Lung (tissue), 12 donors: ENCODE data around the gene OTUD4. TPM values are rescaled to one million over a fixed set of nuclear protein-coding genes. Genes with fewer than 3 reads are reported as not detected.
A peak's percentile ranks its signal among the peaks of the same experiment; 100 is the strongest.
"Not testable (repeated sequence)": the region's sequence is repeated elsewhere in the genome, so short reads cannot be mapped to it uniquely, and the experiment has no call there.

Source experiments
- ATAC-seq: fragments of 200-7000 bp; cut with Tn5 transposase; one replicate; pipeline ENCODE4 v1.9.1; 2020; ENCODE audit warnings: moderate number of reproducible peaks; ENCODE audit not compliant: insufficient read depth, low FRiP score
- DNase-seq, 3 donors: peaks; one replicate each; pipeline ENCODE4 v3.0.0-alpha.2; 2013 to 2017
- H3K27ac ChIP-seq, 2 donors: one replicate each; pipeline ENCODE4 v1.5.1; 2013; ENCODE audit warnings: mild to moderate bottlenecking in 2 of 2, moderate library complexity in 2 of 2, control low read depth in 1 of 2, inconsistent platforms in 1 of 2, low read depth in 1 of 2, low read length in 1 of 2
- H3K27me3 ChIP-seq, 3 donors: one replicate each; pipeline ENCODE4 v1.5.1; 2013; ENCODE audit warnings: low read length in 2 of 3; ENCODE audit not compliant: control insufficient read depth in 3 of 3, insufficient read depth in 3 of 3
- H3K36me3 ChIP-seq, 4 donors: one replicate each; pipeline ENCODE4 v1.5.1; 2013; ENCODE audit warnings: low read length in 4 of 4, mild to moderate bottlenecking in 1 of 4, moderate library complexity in 1 of 4; ENCODE audit not compliant: control insufficient read depth in 4 of 4, insufficient read depth in 4 of 4
- H3K4me1 ChIP-seq, 5 donors: one replicate each; pipeline ENCODE4 v1.5.1; 2013; ENCODE audit warnings: low read length in 5 of 5, mild to moderate bottlenecking in 2 of 5, moderate library complexity in 1 of 5; ENCODE audit not compliant: control insufficient read depth in 5 of 5, insufficient read depth in 5 of 5
- H3K4me3 ChIP-seq: one replicate; pipeline ENCODE4 v1.5.1; 2013; ENCODE audit warnings: mild to moderate bottlenecking, control low read depth, moderate library complexity
- H3K9ac ChIP-seq, 2 donors: one replicate each; pipeline ENCODE4 v1.5.1; 2013; ENCODE audit warnings: low read length in 2 of 2, control low read depth in 1 of 2; ENCODE audit not compliant: insufficient read depth in 1 of 2
- H3K9me3 ChIP-seq, 4 donors: one replicate each; pipeline ENCODE4 v1.5.1; 2013; ENCODE audit warnings: low read length in 3 of 4, mild to moderate bottlenecking in 1 of 4, moderate library complexity in 1 of 4; ENCODE audit not compliant: control insufficient read depth in 4 of 4, insufficient read depth in 3 of 4
- CTCF ChIP-seq: IDR thresholded peaks from 2 replicates; pipeline ENCODE4 v1.5.1; 2012; ENCODE audit warnings: mild to moderate bottlenecking; ENCODE audit errors: control extremely low read depth, extremely low read depth
- WGBS, 2 donors: extraction: QIAGEN DNeasy Blood & Tissue Kit; methylation state at CpG; one replicate each; pipeline ENCODE4 v1.1.7; 2013; 5-methylcytosine and 5-hydroxymethylcytosine counted together
- polyA plus RNA-seq, 2 donors: library from polyadenylated mRNA; stranded (reverse); fragments of 200-250 nt; gene quantifications; one replicate each; pipeline ENCODE4 v1.2.1, GENCODE V29; 2013
- total RNA-seq, 2 donors: library from RNA; depleted of rRNA in 1 of 2; stranded (reverse); fragments of >200 nt in 1 of 2; gene quantifications; one replicate each; pipeline ENCODE4 v1.2.1, GENCODE V29; 2014 to 2021
- donor health status: control.
- donor health status: control.
- donor health status: Bipolar disorder and iron deficiency.
- donor health status: healthy.
- donor health status: DM: yes; HTN: yes; CAD: no.

The OTUD4 gene
- total and polyA plus RNA-seq, 4 donors, result 11.0 to 101 (median 24.0) TPM

GRCh38 chr4:145153181-145153903 is 27.0 kb downstream of the OTUD4 start:
- Histone ChIP-seq H3K9me3 (no peaks in the 10 kb centered on the region), H3K36me3 (peaks cover 12 to 36% (median 19%) of the 10 kb centered on the region in 4 donors), H3K9ac (no peak overlapping the region), H3K27me3 (no peaks in the 10 kb centered on the region), H3K4me3 (no peak overlapping the region), H3K27ac (peak overlapping the region in 1 of 2 donors; percentile 70), H3K4me1 (peaks cover 0 to 4% (median 0%) of the 10 kb centered on the region in 5 donors)
- no peak for DNase-seq
- TF ChIP-seq CTCF, result no peak
- WGBS, 2 donors, result 87 to 95% methylated on average over 2 of the region's 2 CpGs
- ATAC-seq, result no peak

GRCh38 chr4:145148980-145149379 is 31.4 kb downstream of the OTUD4 start:
- 99% methylated on average over 3 of the region's 3 CpGs for WGBS, 2 donors
- DNase-seq (no peak), ATAC-seq (no peak)
- Histone ChIP-seq H3K9ac (no peak overlapping the region), H3K4me3 (no peak overlapping the region), H3K27me3 (no peaks in the 10 kb centered on the region), H3K9me3 (no peaks in the 10 kb centered on the region), H3K4me1 (peaks cover 0 to 4% (median 0%) of the 10 kb centered on the region in 5 donors), H3K27ac (no peak overlapping the region), H3K36me3 (peaks cover 18 to 43% (median 33%) of the 10 kb centered on the region in 4 donors)
- no peak for TF ChIP-seq CTCF

DNA sequence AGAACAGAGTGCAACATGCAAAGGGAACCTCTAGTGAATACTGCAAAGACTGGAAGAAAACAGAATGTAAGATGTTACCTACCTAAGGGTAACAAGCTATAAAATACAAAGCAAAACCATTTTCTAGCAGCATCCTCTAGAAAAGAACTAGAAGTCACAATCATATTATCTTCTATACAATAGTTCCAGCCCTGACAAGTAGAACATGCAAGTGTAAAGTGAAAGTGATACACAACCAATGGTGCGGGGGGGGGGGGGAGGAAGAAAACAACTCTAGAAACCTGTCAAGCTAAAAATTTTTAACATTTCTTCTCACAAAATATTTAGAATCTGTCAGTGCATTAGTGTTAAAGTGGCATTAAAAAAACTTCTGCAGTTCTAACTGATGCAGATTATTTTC is 44.2 kb downstream of the OTUD4 start:
- not testable (repeated sequence) for H3K4me3 ChIP-seq, DNase-seq, H3K27me3 ChIP-seq, H3K9me3 ChIP-seq, ATAC-seq, H3K4me1 ChIP-seq, H3K27ac ChIP-seq, H3K9ac ChIP-seq
- peaks cover 14 to 28% (median 17%) of the 10 kb centered on the region in 4 donors for H3K36me3 ChIP-seq
- WGBS, 2 donors, result 60 to 71% methylated on average over 1 of the region's 1 CpG

- 45 to 50% methylated on average over 5 of the region's 5 CpGs for WGBS, 2 donors
- no peak for TF ChIP-seq CTCF
- no peak for ATAC-seq
- peaks cover under 1 to 9% (median 5%) of the 10 kb centered on the region in 4 donors for H3K36me3 ChIP-seq
- no peaks in the 10 kb centered on the region for H3K27me3 ChIP-seq
- no peak overlapping the region for H3K27ac ChIP-seq
- DNase-seq, result peak in 2 of 3 donors; percentile 25 to 49
- no peak overlapping the region for H3K9ac ChIP-seq
- no peak overlapping the region for H3K4me3 ChIP-seq
- peaks cover 0 to 1% (median 0%) of the 10 kb centered on the region in 5 donors for H3K4me1 ChIP-seq
- H3K9me3 ChIP-seq, result no peaks in the 10 kb centered on the region
These were observed 47.8 kb downstream of the OTUD4 start for GRCh38 chr4:145132511-145133098.
